Prostate gland (tissue), 2 donors: ENCODE data around the gene PLAAT1.

Experiments
- POLR2A ChIP-seq: fragments of 450-650 bp; IDR thresholded peaks from one replicate; pipeline ENCODE4 v1.6.1; 2016; ENCODE audit warnings: antibody characterized with exemption, mild to moderate bottlenecking
- POLR2AphosphoS5 ChIP-seq: sonication (generic); formaldehyde crosslinking; IDR thresholded peaks from one replicate; pipeline ENCODE4 v1.6.1; 2017; ENCODE audit warnings: antibody characterized with exemption
- TF ChIP-seq, protein P1 (sequence below), 4 experiments: fragments of 200-600 bp in 2 of 4; fragments of 450-650 bp in 2 of 4; sonication (generic) in 2 of 4; IDR thresholded peaks; 1 replicate in 3 of 4; 2 replicates in 1 of 4; pipeline ENCODE4 v1.5.1; 2016 to 2019; ENCODE audit warnings: antibody characterized with exemption in 4 of 4, mild to moderate bottlenecking in 2 of 4, moderate library complexity in 2 of 4

- TF ChIP-seq, protein P1, sequence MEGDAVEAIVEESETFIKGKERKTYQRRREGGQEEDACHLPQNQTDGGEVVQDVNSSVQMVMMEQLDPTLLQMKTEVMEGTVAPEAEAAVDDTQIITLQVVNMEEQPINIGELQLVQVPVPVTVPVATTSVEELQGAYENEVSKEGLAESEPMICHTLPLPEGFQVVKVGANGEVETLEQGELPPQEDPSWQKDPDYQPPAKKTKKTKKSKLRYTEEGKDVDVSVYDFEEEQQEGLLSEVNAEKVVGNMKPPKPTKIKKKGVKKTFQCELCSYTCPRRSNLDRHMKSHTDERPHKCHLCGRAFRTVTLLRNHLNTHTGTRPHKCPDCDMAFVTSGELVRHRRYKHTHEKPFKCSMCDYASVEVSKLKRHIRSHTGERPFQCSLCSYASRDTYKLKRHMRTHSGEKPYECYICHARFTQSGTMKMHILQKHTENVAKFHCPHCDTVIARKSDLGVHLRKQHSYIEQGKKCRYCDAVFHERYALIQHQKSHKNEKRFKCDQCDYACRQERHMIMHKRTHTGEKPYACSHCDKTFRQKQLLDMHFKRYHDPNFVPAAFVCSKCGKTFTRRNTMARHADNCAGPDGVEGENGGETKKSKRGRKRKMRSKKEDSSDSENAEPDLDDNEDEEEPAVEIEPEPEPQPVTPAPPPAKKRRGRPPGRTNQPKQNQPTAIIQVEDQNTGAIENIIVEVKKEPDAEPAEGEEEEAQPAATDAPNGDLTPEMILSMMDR (IDR thresholded peaks at IDR 0.05): no peak
- no peak for TF ChIP-seq POLR2AphosphoS5
- TF ChIP-seq POLR2A: no peak
These were observed 4.0 kb upstream of the PLAAT1 start for GRCh38 chr3:193237030-193237429.
